GM12874 (cell line): ENCODE measurements around the gene TDRD10.

Source experiments
- CTCF ChIP-seq: IDR thresholded peaks from 2 replicates; pipeline ENCODE4 v1.5.1; 2011; ENCODE audit warnings: low read depth, mild to moderate bottlenecking, control low read depth, low read length, moderate library complexity; ENCODE audit not compliant: insufficient read depth

The TDRD10 gene

GRCh38 chr1:154483941-154484803 is 17.8 kb upstream of the TDRD10 start:
- TF ChIP-seq CTCF = no peak

- TF ChIP-seq CTCF = no peak
Observed at GRCh38 chr1:154485106-154485505, 16.9 kb upstream of the TDRD10 start.

GRCh38 chr1:154485910-154486496 is 16.0 kb upstream of the TDRD10 start:
- no peak for TF ChIP-seq CTCF

GRCh38 chr1:154488922-154489321 is 13.1 kb upstream of the TDRD10 start:
- TF ChIP-seq CTCF = no peak

- TF ChIP-seq CTCF = no peak
Observed at GRCh38 chr1:154489695-154490274, 12.2 kb upstream of the TDRD10 start.

GRCh38 chr1:154490317-154490716 is 11.7 kb upstream of the TDRD10 start:
- TF ChIP-seq CTCF = no peak

GRCh38 chr1:154492115-154492514 is 9.9 kb upstream of the TDRD10 start:
- TF ChIP-seq CTCF = no peak
